ENCODE measurements around the gene IL2RG.

IL2RG gene

GRCh38 chrX:71082822-71083221 lies 28.6 kb downstream of the IL2RG start:
- Histone ChIP-seq H3K9ac (ENCODE audit: low read length) (no peak overlapping the region), H3K4me1 (ENCODE audit: control insufficient read depth, insufficient read depth, low read length) (no peaks in the 10 kb centered on the region), H3K36me3 (ENCODE audit: control insufficient read depth, insufficient read depth, low read length) (no peaks in the 10 kb centered on the region), H3K27me3 (ENCODE audit: control insufficient read depth, insufficient read depth, low read length) (no peaks in the 10 kb centered on the region), H3K27ac (ENCODE audit: low read depth, low read length) (no peak overlapping the region), H3K4me3 (ENCODE audit: low read length) (no peak overlapping the region)

GRCh38 chrX:71082124-71082647 lies 29.2 kb downstream of the IL2RG start:
- H3K27me3 ChIP-seq (ENCODE audit: control insufficient read depth, insufficient read depth, low read length): no peaks in the 10 kb centered on the region
- no peak overlapping the region for H3K4me3 ChIP-seq (ENCODE audit: low read length)
- no peak overlapping the region for H3K27ac ChIP-seq (ENCODE audit: low read depth, low read length)
- no peaks in the 10 kb centered on the region for H3K4me1 ChIP-seq (ENCODE audit: control insufficient read depth, insufficient read depth, low read length)
- no peak overlapping the region for H3K9ac ChIP-seq (ENCODE audit: low read length)
- H3K36me3 ChIP-seq (ENCODE audit: control insufficient read depth, insufficient read depth, low read length): no peaks in the 10 kb centered on the region

- no peak overlapping the region for H3K9ac ChIP-seq (ENCODE audit: low read length)
- no peaks in the 10 kb centered on the region for H3K27me3 ChIP-seq (ENCODE audit: control insufficient read depth, insufficient read depth, low read length)
- no peaks in the 10 kb centered on the region for H3K36me3 ChIP-seq (ENCODE audit: control insufficient read depth, insufficient read depth, low read length)
- no peak overlapping the region for H3K4me3 ChIP-seq (ENCODE audit: low read length)
- no peak overlapping the region for H3K27ac ChIP-seq (ENCODE audit: low read depth, low read length)
- no peaks in the 10 kb centered on the region for H3K4me1 ChIP-seq (ENCODE audit: control insufficient read depth, insufficient read depth, low read length)
These were observed 29.9 kb downstream of the IL2RG start for GRCh38 chrX:71081330-71082123.

- H3K27me3 ChIP-seq (ENCODE audit: control insufficient read depth, insufficient read depth, low read length): no peaks in the 10 kb centered on the region
These were observed 40.8 kb downstream of the IL2RG start for GRCh38 chrX:71070531-71070930.

GRCh38 chrX:71068044-71068918 lies 43.1 kb downstream of the IL2RG start, which contains the start of gene SNX12:
TSS of gene SNX12 (minus strand) at chrX:71068334. CDS start at chrX:71068306, 28 bp downstream.
- H3K4me1 ChIP-seq (ENCODE audit: control insufficient read depth, insufficient read depth, low read length): peaks cover 4% of the 10 kb centered on the region
- no peaks in the 10 kb centered on the region for H3K27me3 ChIP-seq (ENCODE audit: control insufficient read depth, insufficient read depth, low read length)
- no peaks in the 10 kb centered on the region for H3K36me3 ChIP-seq (ENCODE audit: control insufficient read depth, insufficient read depth, low read length)
- H3K9ac ChIP-seq (ENCODE audit: low read length): no peak within 1 kb of the TSS
- peak within 1 kb of the TSS; percentile 72 for H3K4me3 ChIP-seq (ENCODE audit: low read length)
- peak within 1 kb of the TSS; percentile 76 for H3K27ac ChIP-seq (ENCODE audit: low read depth, low read length)

More at GRCh38 chrX:71070531-71070930, 40.8 kb downstream of the IL2RG start:
- Histone ChIP-seq H3K36me3 (ENCODE audit: control insufficient read depth, insufficient read depth, low read length) (no peaks in the 10 kb centered on the region), H3K9ac (ENCODE audit: low read length) (no peak overlapping the region), H3K4me1 (ENCODE audit: control insufficient read depth, insufficient read depth, low read length) (peaks cover 4% of the 10 kb centered on the region), H3K4me3 (ENCODE audit: low read length) (no peak overlapping the region), H3K27ac (ENCODE audit: low read depth, low read length) (no peak overlapping the region)

- Histone ChIP-seq H3K9ac (ENCODE audit: low read length) (no peak overlapping the region), H3K27ac (ENCODE audit: low read depth, low read length) (peak overlapping the region; percentile 76), H3K27me3 (ENCODE audit: control insufficient read depth, insufficient read depth, low read length) (no peaks in the 10 kb centered on the region), H3K36me3 (ENCODE audit: control insufficient read depth, insufficient read depth, low read length) (no peaks in the 10 kb centered on the region), H3K4me1 (ENCODE audit: control insufficient read depth, insufficient read depth, low read length) (peaks cover 4% of the 10 kb centered on the region), H3K4me3 (ENCODE audit: low read length) (peak overlapping the region; percentile 62)
These were observed 43.7 kb downstream of the IL2RG start for GRCh38 chrX:71067712-71068043.

- no peak overlapping the region for H3K27ac ChIP-seq (ENCODE audit: low read depth, low read length)
- no peak overlapping the region for H3K9ac ChIP-seq (ENCODE audit: low read length)
- H3K4me3 ChIP-seq (ENCODE audit: low read length): peak overlapping the region; percentile 62
- H3K27me3 ChIP-seq (ENCODE audit: control insufficient read depth, insufficient read depth, low read length): no peaks in the 10 kb centered on the region
- H3K4me1 ChIP-seq (ENCODE audit: control insufficient read depth, insufficient read depth, low read length): peaks cover 4% of the 10 kb centered on the region
- no peaks in the 10 kb centered on the region for H3K36me3 ChIP-seq (ENCODE audit: control insufficient read depth, insufficient read depth, low read length)
These were observed 44.3 kb downstream of the IL2RG start for GRCh38 chrX:71067089-71067488.

- H3K9ac ChIP-seq (ENCODE audit: low read length): no peak overlapping the region
- H3K27me3 ChIP-seq (ENCODE audit: control insufficient read depth, insufficient read depth, low read length): no peaks in the 10 kb centered on the region
- H3K36me3 ChIP-seq (ENCODE audit: control insufficient read depth, insufficient read depth, low read length): peaks cover 2% of the 10 kb centered on the region
- no peak overlapping the region for H3K27ac ChIP-seq (ENCODE audit: low read depth, low read length)
- H3K4me3 ChIP-seq (ENCODE audit: low read length): no peak overlapping the region
- no peaks in the 10 kb centered on the region for H3K4me1 ChIP-seq (ENCODE audit: control insufficient read depth, insufficient read depth, low read length)
These were observed 51.2 kb downstream of the IL2RG start for GRCh38 chrX:71060127-71060526.

GRCh38 chrX:71057848-71058530 lies 53.4 kb downstream of the IL2RG start:
- no peak overlapping the region for H3K9ac ChIP-seq (ENCODE audit: low read length)
- no peaks in the 10 kb centered on the region for H3K27me3 ChIP-seq (ENCODE audit: control insufficient read depth, insufficient read depth, low read length)
- no peak overlapping the region for H3K4me3 ChIP-seq (ENCODE audit: low read length)
- H3K4me1 ChIP-seq (ENCODE audit: control insufficient read depth, insufficient read depth, low read length): no peaks in the 10 kb centered on the region
- no peak overlapping the region for H3K27ac ChIP-seq (ENCODE audit: low read depth, low read length)
- H3K36me3 ChIP-seq (ENCODE audit: control insufficient read depth, insufficient read depth, low read length): peaks cover 2% of the 10 kb centered on the region
